A673 (cell line): ENCODE data around the gene ZCWPW2. TPM values are rescaled to one million over a fixed set of nuclear protein-coding genes. Genes with fewer than 3 reads are reported as not detected.
A peak's percentile ranks its signal among the peaks of the same experiment; 100 is the strongest.

Experiments
- BruUV-seq: library from RNA; stranded (reverse); fragments of 400-500 nt; replicated peaks from 2 replicates; lab custom pipeline; 2021; lab: Mats Ljungman, UMichigan
- CTCF ChIA-PET: fragments of 300-600 bp; sonication (Branson Sonifier 250); formaldehyde crosslinking; loops from one replicate; lab custom pipeline; 2022; ENCODE audit warnings: antibody characterized with exemption; lab: Charles Lee
- POLR2A ChIA-PET: fragments of 300-600 bp; sonication (Branson Sonifier 250); formaldehyde crosslinking; loops from one replicate; lab custom pipeline; 2022; ENCODE audit warnings: antibody characterized with exemption; ENCODE audit not compliant: low non-redundant PET; lab: Charles Lee
- DNase-seq: peaks from one replicate; pipeline ENCODE4 v3.0.0-alpha.2; 2015; ENCODE audit warnings: low spot score
- H3K27ac ChIP-seq: fragments of 200-600 bp; sonication (generic); 2 replicates; pipeline ENCODE4 v1.5.1; 2016; ENCODE audit warnings: mixed run types, low read depth, mild to moderate bottlenecking, mixed read lengths, antibody characterized with exemption, low read length; ENCODE audit not compliant: poor library complexity, severe bottlenecking
- H3K27me3 ChIP-seq: fragments of 200-600 bp; sonication (generic); replicated peaks from 2 replicates; pipeline ENCODE4 v1.6.1; 2017; ENCODE audit warnings: mixed run types, low read depth, mild to moderate bottlenecking, mixed read lengths, antibody characterized with exemption, low read length; ENCODE audit not compliant: insufficient read depth, poor library complexity
- H3K36me3 ChIP-seq: fragments of 200-600 bp; sonication (generic); 2 replicates; pipeline ENCODE4 v1.6.1; 2016; ENCODE audit warnings: mixed run types, mild to moderate bottlenecking, mixed read lengths, antibody characterized with exemption, low read length; ENCODE audit not compliant: insufficient read depth, poor library complexity, severe bottlenecking
- H3K4me1 ChIP-seq: fragments of 200-600 bp; sonication (generic); 2 replicates; pipeline ENCODE4 v1.6.1; 2017; ENCODE audit warnings: mixed run types, mild to moderate bottlenecking, mixed read lengths, antibody characterized with exemption, low read length; ENCODE audit not compliant: insufficient read depth, poor library complexity, severe bottlenecking
- H3K4me3 ChIP-seq: fragments of 200-600 bp; sonication (generic); 2 replicates; pipeline ENCODE4 v1.5.1; 2016; ENCODE audit warnings: low read depth, mixed run types, mild to moderate bottlenecking, mixed read lengths, low read length; ENCODE audit not compliant: poor library complexity, severe bottlenecking
- H3K9me3 ChIP-seq: fragments of 200-600 bp; sonication (generic); 2 replicates; pipeline ENCODE4 v1.6.1; 2016; ENCODE audit warnings: mixed run types, low read depth, mild to moderate bottlenecking, mixed read lengths, antibody characterized with exemption, low read length; ENCODE audit not compliant: poor library complexity, severe bottlenecking
- EZH2 ChIP-seq: fragments of 200-600 bp; sonication (generic); IDR thresholded peaks from 2 replicates; pipeline ENCODE4 v1.6.1; 2017; ENCODE audit warnings: borderline replicate concordance, low read depth, mild to moderate bottlenecking, mixed read lengths, antibody characterized with exemption, low read length; ENCODE audit not compliant: poor library complexity, severe bottlenecking
- intact Hi-C: fragments of 100-400 bp; cut with micrococcal nuclease; formaldehyde crosslinking; loops from one replicate; pipeline ENCODE4 v1.10.0; 2022; ENCODE audit not compliant: unreplicated experiment
- total RNA-seq: library from RNA; stranded (reverse); gene quantifications from 2 replicates; pipeline ENCODE4 v1.2.3, GENCODE V29; 2021
- TF ChIP-seq, protein P1 (sequence below): fragments of 300-800, 200-600 bp; sonication (generic); conservative IDR thresholded peaks from 2 replicates; pipeline ENCODE4 v1.5.1; 2017; ENCODE audit warnings: low read depth, mild to moderate bottlenecking, antibody characterized with exemption, low read length, moderate library complexity, mixed read lengths

ZCWPW2 gene
- total RNA-seq, 1 experiment from 2014 or later = not detected

GRCh38 chr3:28328188-28329151 lies 20.1 kb upstream of the ZCWPW2 start:
- H3K27ac ChIP-seq = no peak overlapping the region
- DNase-seq = peak; percentile 38
- no peaks in the 10 kb centered on the region for H3K9me3 ChIP-seq
- BruUV-seq = no TSS peak
- H3K4me3 ChIP-seq = no peak overlapping the region
- intact Hi-C loops = no loop called here
- ChIA-PET CTCF (interaction anchor here (2.7 kb wide), 1 partner anchor 616 kb away, joined by 19 read pairs; no protein-coding TSS in a partner anchor), POLR2A (no interaction called here)
- H3K36me3 ChIP-seq = peaks cover 46% of the 10 kb centered on the region
- no peaks in the 10 kb centered on the region for H3K27me3 ChIP-seq
- no peaks in the 10 kb centered on the region for H3K4me1 ChIP-seq
- TF ChIP-seq, protein P1, sequence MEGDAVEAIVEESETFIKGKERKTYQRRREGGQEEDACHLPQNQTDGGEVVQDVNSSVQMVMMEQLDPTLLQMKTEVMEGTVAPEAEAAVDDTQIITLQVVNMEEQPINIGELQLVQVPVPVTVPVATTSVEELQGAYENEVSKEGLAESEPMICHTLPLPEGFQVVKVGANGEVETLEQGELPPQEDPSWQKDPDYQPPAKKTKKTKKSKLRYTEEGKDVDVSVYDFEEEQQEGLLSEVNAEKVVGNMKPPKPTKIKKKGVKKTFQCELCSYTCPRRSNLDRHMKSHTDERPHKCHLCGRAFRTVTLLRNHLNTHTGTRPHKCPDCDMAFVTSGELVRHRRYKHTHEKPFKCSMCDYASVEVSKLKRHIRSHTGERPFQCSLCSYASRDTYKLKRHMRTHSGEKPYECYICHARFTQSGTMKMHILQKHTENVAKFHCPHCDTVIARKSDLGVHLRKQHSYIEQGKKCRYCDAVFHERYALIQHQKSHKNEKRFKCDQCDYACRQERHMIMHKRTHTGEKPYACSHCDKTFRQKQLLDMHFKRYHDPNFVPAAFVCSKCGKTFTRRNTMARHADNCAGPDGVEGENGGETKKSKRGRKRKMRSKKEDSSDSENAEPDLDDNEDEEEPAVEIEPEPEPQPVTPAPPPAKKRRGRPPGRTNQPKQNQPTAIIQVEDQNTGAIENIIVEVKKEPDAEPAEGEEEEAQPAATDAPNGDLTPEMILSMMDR = peak; percentile 78
- no peak for TF ChIP-seq EZH2

- POLR2A ChIA-PET = no interaction called here
- H3K27ac ChIP-seq = no peak overlapping the region
- H3K27me3 ChIP-seq = no peaks in the 10 kb centered on the region
- no peaks in the 10 kb centered on the region for H3K4me1 ChIP-seq
- DNase-seq = no peak
- no TSS peak for BruUV-seq
- no peak overlapping the region for H3K4me3 ChIP-seq
- intact Hi-C loops = loop anchor here (2.0 kb wide), 1 partner anchor 622 kb away; no protein-coding TSS in a partner anchor
- H3K9me3 ChIP-seq = no peaks in the 10 kb centered on the region
- CTCF ChIA-PET = no interaction called here
- TF ChIP-seq, protein P1 = peak; percentile 39
- no peak for TF ChIP-seq EZH2
- peaks cover 58% of the 10 kb centered on the region for H3K36me3 ChIP-seq
These were observed 14.0 kb upstream of the ZCWPW2 start for GRCh38 chr3:28334552-28334951.

DNA sequence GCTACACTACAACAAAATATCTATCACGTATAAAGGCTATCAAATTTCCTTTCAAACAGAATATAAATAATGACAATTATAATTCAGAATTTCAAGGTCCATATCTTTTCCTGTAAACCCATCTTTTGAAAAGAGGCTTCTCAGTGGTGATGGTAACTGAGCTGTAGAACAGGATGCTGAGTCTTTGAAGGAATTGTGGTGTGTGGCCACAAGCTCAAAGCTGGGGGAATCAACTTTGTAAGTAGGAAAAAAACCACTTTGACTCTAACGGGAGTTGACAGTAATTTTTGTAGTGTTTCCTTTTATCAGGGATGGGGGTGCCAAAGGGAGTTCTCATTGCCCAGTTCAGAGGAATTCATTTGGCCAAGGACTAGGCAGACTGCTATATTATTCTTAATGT lies 13.3 kb upstream of the ZCWPW2 start:
- no peaks in the 10 kb centered on the region for H3K9me3 ChIP-seq
- POLR2A ChIA-PET = no interaction called here
- H3K4me1 ChIP-seq = no peaks in the 10 kb centered on the region
- no peak for TF ChIP-seq EZH2
- TF ChIP-seq, protein P1 = no peak
- H3K4me3 ChIP-seq = no peak overlapping the region
- intact Hi-C loops = loop anchor here (2.0 kb wide), 1 partner anchor 622 kb away; no protein-coding TSS in a partner anchor
- no peak for DNase-seq
- H3K36me3 ChIP-seq = peaks cover 59% of the 10 kb centered on the region
- CTCF ChIA-PET = interaction anchor here (0.9 kb wide), 1 partner anchor 623 kb away, joined by 4 read pairs; no protein-coding TSS in a partner anchor
- no peaks in the 10 kb centered on the region for H3K27me3 ChIP-seq
- no TSS peak for BruUV-seq
- H3K27ac ChIP-seq = no peak overlapping the region
